Neural crest cell (in vitro differentiated cells): ENCODE data around the gene WWOX. TPM values are rescaled to one million over a fixed set of nuclear protein-coding genes. Genes with fewer than 3 reads are reported as not detected.

ENCODE experiments used
- DNase-seq: peaks from one replicate; pipeline ENCODE4 v3.0.0; 2021; ENCODE audit warnings: low read depth, mixed read lengths, low spot score
- H3K27ac Mint-ChIP-seq: one replicate; pipeline ENCODE4 v1.8.0; 2021; ENCODE audit warnings: mild to moderate bottlenecking, mixed read lengths; ENCODE audit not compliant: unreplicated experiment
- H3K27me3 Mint-ChIP-seq: 2 replicates; pipeline ENCODE4 v1.8.0; 2021; ENCODE audit warnings: low read depth, mild to moderate bottlenecking, mixed read lengths
- H3K36me3 Mint-ChIP-seq: 2 replicates; pipeline ENCODE4 v1.8.0; 2021; ENCODE audit warnings: low read depth, mild to moderate bottlenecking, mixed read lengths
- H3K4me1 Mint-ChIP-seq: 2 replicates; pipeline ENCODE4 v1.8.0; 2021; ENCODE audit warnings: mixed read lengths
- H3K4me3 Mint-ChIP-seq: one replicate; pipeline ENCODE4 v1.8.0; 2021; ENCODE audit warnings: mild to moderate bottlenecking, mixed read lengths
- H3K9me3 Mint-ChIP-seq: 2 replicates; pipeline ENCODE4 v1.8.0; 2021; ENCODE audit warnings: mixed read lengths
- CTCF ChIP-seq: fragments of 200-600 bp; sonication (generic); conservative IDR thresholded peaks from 2 replicates; pipeline ENCODE4 v1.5.0; 2021; ENCODE audit warnings: antibody characterized with exemption, mild to moderate bottlenecking
- total RNA-seq: library from RNA; stranded (reverse); gene quantifications from 2 replicates; pipeline ENCODE4 v1.2.1, GENCODE V29; 2021

Gene WWOX
- total RNA-seq, 1 donor from 2014 or later, result 30.5 TPM

- no peak overlapping the region for H3K27ac Mint-ChIP-seq
- H3K27me3 Mint-ChIP-seq, result peaks cover 2% of the 10 kb centered on the region
- no peak for TF ChIP-seq CTCF
- no peaks in the 10 kb centered on the region for H3K9me3 Mint-ChIP-seq
- no peak for DNase-seq
- no peak overlapping the region for H3K4me3 Mint-ChIP-seq
- no peaks in the 10 kb centered on the region for H3K36me3 Mint-ChIP-seq
- H3K4me1 Mint-ChIP-seq, result peaks cover 10% of the 10 kb centered on the region
Measured at GRCh38 chr16:78252757-78253156, 153.3 kb downstream of the WWOX start.

DNA sequence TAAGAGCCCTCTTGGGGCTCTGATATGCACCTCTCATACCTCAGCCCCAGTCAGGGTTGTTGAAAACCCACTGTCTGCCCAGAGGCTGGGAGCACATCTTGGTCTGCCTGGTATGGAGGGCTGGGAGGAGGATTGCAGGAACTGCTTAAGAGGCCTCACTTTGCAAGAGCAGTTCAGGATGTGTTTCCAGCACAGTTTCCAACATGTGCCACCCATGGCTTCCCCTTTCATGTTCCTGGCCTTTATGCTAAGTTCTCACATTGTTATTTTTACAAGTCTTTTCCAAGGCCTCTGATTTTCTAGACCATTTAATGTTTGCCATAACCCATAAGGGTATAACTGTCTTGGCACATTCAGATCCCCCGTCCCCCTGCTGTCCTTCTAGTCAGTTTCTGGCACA is 155.4 kb downstream of the WWOX start:
- H3K9me3 Mint-ChIP-seq, result no peaks in the 10 kb centered on the region
- H3K27ac Mint-ChIP-seq, result no peak overlapping the region
- no peak overlapping the region for H3K4me3 Mint-ChIP-seq
- TF ChIP-seq CTCF, result no peak
- peaks cover 14% of the 10 kb centered on the region for H3K4me1 Mint-ChIP-seq
- H3K27me3 Mint-ChIP-seq, result peaks cover 2% of the 10 kb centered on the region
- H3K36me3 Mint-ChIP-seq, result no peaks in the 10 kb centered on the region
- no peak for DNase-seq

DNA sequence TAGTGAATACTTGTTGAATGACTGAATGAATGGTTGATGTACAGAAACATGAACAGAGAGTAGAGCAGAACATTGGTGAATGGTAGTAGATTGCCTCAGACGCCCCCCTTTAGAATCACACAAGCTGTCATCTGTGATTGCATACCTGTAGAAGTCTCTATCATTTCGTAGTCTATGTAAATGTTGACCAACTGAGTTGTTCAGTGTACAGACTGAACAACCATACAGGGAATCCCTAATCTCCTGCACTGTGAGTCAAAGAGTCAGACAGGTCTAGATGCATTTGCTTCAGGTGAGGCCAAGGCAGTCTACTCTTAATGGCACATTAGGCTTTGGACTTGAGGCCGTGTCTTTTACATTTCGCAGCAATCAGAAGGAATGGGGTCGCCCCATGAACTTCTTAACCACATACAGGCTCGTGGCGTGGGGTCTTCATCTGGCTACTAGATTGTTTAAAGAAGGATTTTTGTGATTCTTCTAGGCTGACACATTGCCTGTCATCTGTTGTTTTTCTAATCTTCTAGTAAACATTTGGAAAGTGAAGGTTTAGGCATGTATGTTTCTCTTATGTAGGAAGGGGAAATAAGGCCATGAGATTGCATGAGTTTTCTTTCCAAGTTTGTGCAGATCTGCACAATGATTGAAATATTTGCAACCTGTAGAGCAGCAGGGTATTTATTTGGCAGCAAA is 157.4 kb downstream of the WWOX start:
- Mint-ChIP-seq H3K4me3 (no peak overlapping the region), H3K27me3 (peaks cover 2% of the 10 kb centered on the region), H3K9me3 (no peaks in the 10 kb centered on the region), H3K4me1 (peaks cover 14% of the 10 kb centered on the region), H3K36me3 (no peaks in the 10 kb centered on the region), H3K27ac (no peak overlapping the region)
- DNase-seq, result no peak
- TF ChIP-seq CTCF, result no peak

DNA sequence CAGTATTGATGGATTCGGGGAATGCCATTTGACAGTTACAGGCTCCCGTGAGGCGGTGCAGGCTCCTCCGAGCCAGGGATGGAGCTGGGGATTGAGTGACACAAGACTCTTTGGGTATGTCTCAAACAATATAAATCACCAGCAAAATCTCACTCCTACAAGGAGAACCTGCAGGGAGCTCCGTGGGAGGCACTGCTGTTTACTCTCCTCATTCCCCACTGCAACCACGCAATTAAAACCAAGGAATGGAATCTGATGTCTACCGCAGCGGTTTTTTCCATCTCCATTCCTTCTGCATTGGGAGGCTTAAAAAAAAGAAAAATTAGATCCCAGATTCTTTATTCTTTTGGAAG is 157.9 kb downstream of the WWOX start:
- Mint-ChIP-seq H3K36me3 (no peaks in the 10 kb centered on the region), H3K4me3 (no peak overlapping the region), H3K27ac (no peak overlapping the region), H3K4me1 (peaks cover 14% of the 10 kb centered on the region), H3K9me3 (no peaks in the 10 kb centered on the region), H3K27me3 (peaks cover 2% of the 10 kb centered on the region)
- no peak for DNase-seq
- no peak for TF ChIP-seq CTCF

- TF ChIP-seq CTCF, result no peak
- Mint-ChIP-seq H3K4me3 (no peak overlapping the region), H3K9me3 (no peaks in the 10 kb centered on the region), H3K36me3 (peaks cover 4% of the 10 kb centered on the region), H3K4me1 (peaks cover 14% of the 10 kb centered on the region), H3K27ac (no peak overlapping the region), H3K27me3 (peaks cover 2% of the 10 kb centered on the region)
- no peak for DNase-seq
Measured at GRCh38 chr16:78258375-78259065, 159.1 kb downstream of the WWOX start.
